Measurements from ENCODE around the gene EFCAB11. TPM values are rescaled to one million over a fixed set of nuclear protein-coding genes. Genes with fewer than 3 reads are reported as not detected.

Gene EFCAB11
- total RNA-seq, 1 experiment from 2014 or later, result 15.5 TPM

GRCh38 chr14:90003526-90004307, 49.2 kb upstream of the EFCAB11 start:
- Mint-ChIP-seq H3K9me3 (no peaks in the 10 kb centered on the region), H3K27ac (no peak overlapping the region), H3K27me3 (ENCODE audit: low read depth) (no peaks in the 10 kb centered on the region), H3K4me3 (no peak overlapping the region), H3K36me3 (peaks cover 24% of the 10 kb centered on the region), H3K4me1 (no peaks in the 10 kb centered on the region)
- CTCF ChIA-PET, result no interaction called here
- ATAC-seq (no peak), DNase-seq (ENCODE audit: low spot score) (no peak)
- POLR2A ChIA-PET, result no interaction called here
- TF ChIP-seq ZNF425 (CRISPR knock-in tag; conservative IDR thresholded peaks at IDR 0.05) (no peak), ZNF263 (CRISPR knock-in tag; IDR thresholded peaks at IDR 0.05; ENCODE audit: low read depth) (no peak), ZNF232 (CRISPR knock-in tag; IDR thresholded peaks at IDR 0.05) (no peak), ETV6 (CRISPR knock-in tag; IDR thresholded peaks at IDR 0.05) (no peak), FOXP4 (CRISPR knock-in tag; IDR thresholded peaks at IDR 0.05) (no peak), GABPB1 (CRISPR knock-in tag; IDR thresholded peaks at IDR 0.05) (no peak), USF2 (CRISPR knock-in tag; IDR thresholded peaks at IDR 0.05) (no peak), NR2C2 (CRISPR knock-in tag; IDR thresholded peaks at IDR 0.05) (no peak), ZBTB21 (CRISPR knock-in tag; IDR thresholded peaks at IDR 0.05; ENCODE audit: borderline replicate concordance) (no peak), TCF7 (CRISPR knock-in tag; IDR thresholded peaks at IDR 0.05; ENCODE audit: low read depth) (no peak), NR1H2 (CRISPR knock-in tag; IDR thresholded peaks at IDR 0.05) (no peak), USF1 (CRISPR knock-in tag; IDR thresholded peaks at IDR 0.05) (no peak), ZNF121 (CRISPR knock-in tag; IDR thresholded peaks at IDR 0.05) (no peak), ZNF219 (CRISPR knock-in tag; IDR thresholded peaks at IDR 0.05; ENCODE audit: borderline replicate concordance) (no peak)

GRCh38 chr14:90000935-90001334, 46.4 kb upstream of the EFCAB11 start:
- Mint-ChIP-seq H3K4me1 (no peaks in the 10 kb centered on the region), H3K27ac (no peak overlapping the region), H3K36me3 (peaks cover 30% of the 10 kb centered on the region), H3K27me3 (ENCODE audit: low read depth) (no peaks in the 10 kb centered on the region), H3K9me3 (no peaks in the 10 kb centered on the region), H3K4me3 (no peak overlapping the region)
- ChIA-PET POLR2A (no interaction called here), CTCF (no interaction called here)
- no peak for ATAC-seq
- DNase-seq (ENCODE audit: low spot score), result no peak
- TF ChIP-seq CDX4 (CRISPR knock-in tag; IDR thresholded peaks at IDR 0.05; ENCODE audit: borderline replicate concordance) (no peak), ZNF532 (CRISPR knock-in tag; IDR thresholded peaks at IDR 0.05; ENCODE audit: borderline replicate concordance) (no peak), FOXK1 (CRISPR knock-in tag; IDR thresholded peaks at IDR 0.05) (no peak), ZNF416 (CRISPR knock-in tag; IDR thresholded peaks at IDR 0.05) (no peak), NR3C1 (CRISPR knock-in tag; conservative IDR thresholded peaks at IDR 0.05; ENCODE audit: low read depth) (no peak), ZNF138 (CRISPR knock-in tag; conservative IDR thresholded peaks at IDR 0.05) (no peak), PREB (CRISPR knock-in tag; IDR thresholded peaks at IDR 0.05; ENCODE audit: borderline replicate concordance) (no peak), ZBTB21 (CRISPR knock-in tag; IDR thresholded peaks at IDR 0.05; ENCODE audit: borderline replicate concordance) (no peak), ZNF232 (CRISPR knock-in tag; IDR thresholded peaks at IDR 0.05) (no peak), E2F5 (CRISPR knock-in tag; IDR thresholded peaks at IDR 0.05) (no peak)
